ENCODE data around the gene LIMS1.

GRCh38 chr2:108637304-108637669, 103.0 kb downstream of the LIMS1 start:
- TF ChIP-seq USF1 (IDR thresholded peaks at IDR 0.05) (no peak), CEBPB (IDR thresholded peaks at IDR 0.05) (no peak), NFIC (IDR thresholded peaks at IDR 0.05) (no peak), RAD21 (IDR thresholded peaks at IDR 0.05; ENCODE audit: low read depth) (no peak)

Data from Ishikawa (cell line).